22Rv1 (cell line): ENCODE data around the gene RBPJL.

Source experiments
- H3K27ac ChIP-seq: fragments of 450-650 bp; 2 replicates; pipeline ENCODE4 v1.5.1; 2017
- CTCF ChIP-seq: fragments of 450-650 bp; IDR thresholded peaks from 2 replicates; pipeline ENCODE4 v1.5.1; 2017; ENCODE audit warnings: mild to moderate bottlenecking
- ZFX ChIP-seq: fragments of 450-650 bp; IDR thresholded peaks from 2 replicates; pipeline ENCODE4 v1.6.1; 2017; ENCODE audit warnings: antibody characterized with exemption, borderline replicate concordance

The RBPJL gene

DNA sequence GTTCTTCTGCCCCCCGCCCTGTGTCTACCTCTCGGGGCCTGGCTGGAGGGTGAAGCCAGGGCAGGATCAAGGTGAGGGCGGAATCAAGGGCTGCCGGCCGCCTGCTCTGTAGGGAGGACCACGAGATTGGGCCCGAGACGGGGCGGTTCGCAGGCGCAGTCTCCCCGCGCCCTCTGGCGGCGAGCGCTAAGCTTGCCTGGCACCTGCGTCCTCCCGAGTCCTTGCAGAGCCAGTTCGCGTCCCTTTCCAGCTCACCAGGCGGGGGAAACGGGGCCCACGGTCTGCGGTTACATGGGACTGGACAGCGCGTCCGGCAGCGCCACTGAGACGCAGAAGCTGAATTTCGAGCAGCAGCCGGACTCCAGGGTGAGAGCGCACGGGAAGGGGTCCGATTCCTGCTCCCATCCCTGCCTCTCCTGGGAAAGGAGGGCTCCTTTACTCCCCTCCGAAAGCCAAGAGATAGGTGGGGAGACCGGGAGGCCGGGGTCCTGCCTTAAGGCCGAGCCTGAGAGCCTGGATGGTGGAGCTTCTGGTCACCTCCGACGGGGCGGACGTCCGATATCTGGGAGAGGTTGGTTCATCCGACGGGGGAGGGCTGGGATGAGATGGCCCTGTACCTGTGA is 5.1 kb downstream of the RBPJL start:
- no peak overlapping the region for H3K27ac ChIP-seq
- TF ChIP-seq ZFX (no peak), CTCF (peak; percentile 96)

- H3K27ac ChIP-seq, result no peak overlapping the region
- TF ChIP-seq CTCF (no peak), ZFX (no peak)
These were observed 5.6 kb downstream of the RBPJL start for GRCh38 chr20:45312241-45312640.

DNA sequence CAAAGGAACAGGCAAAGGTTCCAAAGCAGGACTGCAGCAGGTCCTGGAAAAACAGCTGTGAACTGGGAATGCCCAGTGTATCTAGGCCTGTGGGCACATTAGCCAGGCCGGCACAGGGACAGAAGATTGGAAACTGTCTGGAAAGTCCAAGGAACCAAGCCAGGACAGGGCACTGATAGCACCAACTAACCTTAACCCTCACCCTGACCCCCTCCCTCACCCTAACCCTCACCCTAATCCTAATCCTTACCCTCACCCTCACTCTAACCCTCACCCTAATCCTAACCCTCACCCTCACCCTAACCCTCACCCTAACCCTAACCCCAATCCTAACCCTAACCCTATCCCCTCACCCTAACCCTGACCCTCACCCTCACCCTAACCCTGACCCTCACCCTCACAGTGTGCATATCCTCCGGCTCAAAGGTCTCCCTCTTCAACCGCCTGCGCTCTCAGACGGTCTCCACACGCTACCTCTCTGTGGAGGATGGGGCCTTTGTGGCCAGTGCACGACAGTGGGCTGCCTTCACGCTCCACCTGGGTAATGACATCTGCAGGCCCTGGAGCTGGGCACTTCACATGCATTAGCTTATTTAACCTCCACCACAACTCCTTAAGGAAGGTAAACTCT is 6.5 kb downstream of the RBPJL start:
- TF ChIP-seq ZFX (no peak), CTCF (no peak)
- H3K27ac ChIP-seq, result no peak overlapping the region

DNA sequence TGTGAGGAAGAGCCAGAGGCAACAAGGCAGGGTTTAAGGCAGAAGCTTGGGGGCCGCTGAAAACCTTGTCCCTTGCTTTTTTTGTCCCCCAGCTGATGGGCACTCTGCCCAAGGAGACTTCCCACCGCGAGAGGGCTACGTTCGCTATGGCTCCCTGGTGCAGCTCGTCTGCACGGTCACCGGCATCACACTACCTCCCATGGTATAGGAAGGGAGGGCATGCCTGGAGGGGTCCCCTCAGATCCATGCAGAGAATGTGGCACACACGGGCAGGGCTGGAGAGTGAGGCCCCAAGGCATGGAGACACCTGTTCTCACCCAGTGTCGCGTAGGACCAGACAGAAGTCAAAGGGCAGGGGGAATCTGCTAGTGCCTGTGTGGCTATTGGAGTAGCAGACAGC is 7.3 kb downstream of the RBPJL start:
- TF ChIP-seq CTCF, result no peak
- no peak for TF ChIP-seq ZFX
- no peak overlapping the region for H3K27ac ChIP-seq

- TF ChIP-seq CTCF, result no peak
- no peak for TF ChIP-seq ZFX
- H3K27ac ChIP-seq, result no peak overlapping the region
These were observed 9.0 kb downstream of the RBPJL start for GRCh38 chr20:45315672-45316071.

GRCh38 chr20:45316150-45317080 is 9.8 kb downstream of the RBPJL start:
- H3K27ac ChIP-seq, result no peak overlapping the region
- TF ChIP-seq CTCF (no peak), ZFX (no peak)
